ENCODE results near the gene KIAA0319L.

GRCh38 chr1:35441926-35442579 lies 115.2 kb downstream of the KIAA0319L start:
- no peak for TF ChIP-seq CTCF (IDR thresholded peaks at IDR 0.05)
- no peak for TF ChIP-seq POLR2A (IDR thresholded peaks at IDR 0.05)
